Activated CD8-positive, alpha-beta T cell treated with anti-CD3 and anti-CD28 coated beads for 36 hours (primary cell): ENCODE measurements around the gene FKBP3. TPM values are rescaled to one million over a fixed set of nuclear protein-coding genes. Genes with fewer than 3 reads are reported as not detected.

Experiments used
- ATAC-seq: fragments of 200-7000 bp; cut with Tn5 transposase; one replicate; pipeline ENCODE4 v1.10.0; 2021; ENCODE audit warnings: mild to moderate bottlenecking, moderate library complexity
- CTCF ChIA-PET: fragments of 350-600 bp; sonication (Branson Sonifier 250); formaldehyde crosslinking; loops from one replicate; lab custom pipeline; 2021; ENCODE audit warnings: antibody characterized with exemption; lab: Charles Lee
- POLR2A ChIA-PET: fragments of 350-600 bp; sonication (Branson Sonifier 250); formaldehyde crosslinking; loops from one replicate; lab custom pipeline; 2021; ENCODE audit warnings: antibody characterized with exemption; lab: Charles Lee
- DNase-seq: peaks from one replicate; pipeline ENCODE4 v3.0.0-alpha.2; 2020
- H3K27ac Mint-ChIP-seq: one replicate; pipeline ENCODE4 v1.8.0; 2021; ENCODE audit warnings: mild to moderate bottlenecking, mixed read lengths
- H3K27me3 Mint-ChIP-seq: one replicate; pipeline ENCODE4 v1.8.0; 2021; ENCODE audit warnings: mixed read lengths
- H3K36me3 Mint-ChIP-seq: one replicate; pipeline ENCODE4 v1.8.0; 2021; ENCODE audit warnings: low read depth, mixed read lengths
- H3K4me1 Mint-ChIP-seq: one replicate; pipeline ENCODE4 v1.8.0; 2021; ENCODE audit warnings: low read depth, mixed read lengths
- H3K4me3 Mint-ChIP-seq: one replicate; pipeline ENCODE4 v1.8.0; 2021; ENCODE audit warnings: mild to moderate bottlenecking, moderate library complexity, mixed read lengths
- H3K9me3 Mint-ChIP-seq: one replicate; pipeline ENCODE4 v1.8.0; 2021; ENCODE audit warnings: mixed read lengths
- CTCF ChIP-seq: fragments of 200-600 bp; IDR thresholded peaks from one replicate; pipeline ENCODE4 v1.8.0; 2022; ENCODE audit warnings: antibody characterized with exemption, mild to moderate bottlenecking
- intact Hi-C: fragments of 100-400 bp; cut with micrococcal nuclease; formaldehyde crosslinking; loops from one replicate; pipeline ENCODE4 v1.10.0; 2022
- total RNA-seq, 2 experiments: library from RNA; stranded (reverse); gene quantifications; one replicate each; pipeline ENCODE4 v1.2.3, GENCODE V29; 2021

Gene FKBP3
- total RNA-seq, 2 experiments from 2014 or later = 65.6 to 66.4 TPM

GRCh38 chr14:45169906-45170305, 35.6 kb upstream of the FKBP3 start:
- ChIA-PET POLR2A (interaction anchor here (1.3 kb wide), 1 partner anchor 11 kb away, joined by 4 read pairs; no protein-coding TSS in a partner anchor), CTCF (no interaction called here)
- no peak overlapping the region for H3K4me3 Mint-ChIP-seq
- H3K27ac Mint-ChIP-seq = no peak overlapping the region
- H3K27me3 Mint-ChIP-seq = no peaks in the 10 kb centered on the region
- intact Hi-C loops = no loop called here
- H3K9me3 Mint-ChIP-seq = no peaks in the 10 kb centered on the region
- H3K36me3 Mint-ChIP-seq = peaks cover 12% of the 10 kb centered on the region
- TF ChIP-seq CTCF = no peak
- H3K4me1 Mint-ChIP-seq = no peaks in the 10 kb centered on the region
- no peak for DNase-seq
- ATAC-seq = no peak

- Mint-ChIP-seq H3K27me3 (no peaks in the 10 kb centered on the region), H3K36me3 (no peaks in the 10 kb centered on the region), H3K27ac (no peak overlapping the region), H3K4me3 (no peak overlapping the region), H3K9me3 (no peaks in the 10 kb centered on the region), H3K4me1 (peaks cover 5% of the 10 kb centered on the region)
- intact Hi-C loops = no loop called here
- no peak for DNase-seq
- TF ChIP-seq CTCF = no peak
- POLR2A ChIA-PET = no interaction called here
- ATAC-seq = peak; percentile 76
- CTCF ChIA-PET = no interaction called here
These were observed 21.8 kb upstream of the FKBP3 start for GRCh38 chr14:45156067-45156466.

GRCh38 chr14:45150386-45150890, 16.2 kb upstream of the FKBP3 start:
- no peak overlapping the region for H3K4me3 Mint-ChIP-seq
- no peak for ATAC-seq
- no peak for DNase-seq
- H3K27ac Mint-ChIP-seq = no peak overlapping the region
- no peak for TF ChIP-seq CTCF
- CTCF ChIA-PET = no interaction called here
- H3K36me3 Mint-ChIP-seq = peaks cover 8% of the 10 kb centered on the region
- POLR2A ChIA-PET = no interaction called here
- H3K9me3 Mint-ChIP-seq = no peaks in the 10 kb centered on the region
- no peaks in the 10 kb centered on the region for H3K4me1 Mint-ChIP-seq
- intact Hi-C loops = no loop called here
- no peaks in the 10 kb centered on the region for H3K27me3 Mint-ChIP-seq

- H3K27me3 Mint-ChIP-seq = no peaks in the 10 kb centered on the region
- no peak overlapping the region for H3K4me3 Mint-ChIP-seq
- ATAC-seq (no peak), DNase-seq (no peak)
- H3K36me3 Mint-ChIP-seq = peaks cover 14% of the 10 kb centered on the region
- no peaks in the 10 kb centered on the region for H3K4me1 Mint-ChIP-seq
- CTCF ChIA-PET = no interaction called here
- intact Hi-C loops = no loop called here
- TF ChIP-seq CTCF = no peak
- POLR2A ChIA-PET = no interaction called here
- H3K9me3 Mint-ChIP-seq = no peaks in the 10 kb centered on the region
- no peak overlapping the region for H3K27ac Mint-ChIP-seq
These were observed 15.3 kb upstream of the FKBP3 start for GRCh38 chr14:45149602-45150001.

GRCh38 chr14:45145214-45145613, 10.9 kb upstream of the FKBP3 start:
- no peak for ATAC-seq
- Mint-ChIP-seq H3K36me3 (peaks cover 22% of the 10 kb centered on the region), H3K4me1 (peaks cover 4% of the 10 kb centered on the region), H3K9me3 (no peaks in the 10 kb centered on the region), H3K4me3 (no peak overlapping the region), H3K27me3 (no peaks in the 10 kb centered on the region), H3K27ac (no peak overlapping the region)
- DNase-seq = no peak
- POLR2A ChIA-PET = no interaction called here
- TF ChIP-seq CTCF = no peak
- intact Hi-C loops = no loop called here
- CTCF ChIA-PET = no interaction called here
